ENCODE data around the gene IQGAP2.
"Not testable (repeated sequence)": the region's sequence is repeated elsewhere in the genome, so short reads cannot be mapped to it uniquely, and the experiment has no call there.

The IQGAP2 gene

GRCh38 chr5:76545184-76545583 lies 142.1 kb downstream of the IQGAP2 start:
- TF ChIP-seq CTCF (IDR thresholded peaks at IDR 0.05; ENCODE audit: borderline replicate concordance, insufficient read depth, low read depth, low read length), result no peak
- H3K4me3 ChIP-seq (ENCODE audit: low read depth, low read length), result no peak overlapping the region

GRCh38 chr5:76546497-76547102 lies 143.5 kb downstream of the IQGAP2 start:
- no peak for TF ChIP-seq CTCF (IDR thresholded peaks at IDR 0.05; ENCODE audit: borderline replicate concordance, insufficient read depth, low read depth, low read length)
- H3K4me3 ChIP-seq (ENCODE audit: low read depth, low read length), result no peak overlapping the region

- no peak for TF ChIP-seq CTCF (IDR thresholded peaks at IDR 0.05; ENCODE audit: borderline replicate concordance, insufficient read depth, low read depth, low read length)
- H3K4me3 ChIP-seq (ENCODE audit: low read depth, low read length), result no peak overlapping the region
Observed at GRCh38 chr5:76547242-76547890, 144.3 kb downstream of the IQGAP2 start.

- no peak for TF ChIP-seq CTCF (IDR thresholded peaks at IDR 0.05; ENCODE audit: borderline replicate concordance, insufficient read depth, low read depth, low read length)
- H3K4me3 ChIP-seq (ENCODE audit: low read depth, low read length), result no peak overlapping the region
Observed at GRCh38 chr5:76547891-76548524, 144.9 kb downstream of the IQGAP2 start.

- no peak overlapping the region for H3K4me3 ChIP-seq (ENCODE audit: low read depth, low read length)
- TF ChIP-seq CTCF (IDR thresholded peaks at IDR 0.05; ENCODE audit: borderline replicate concordance, insufficient read depth, low read depth, low read length), result no peak
Observed at GRCh38 chr5:76548525-76549229, 145.6 kb downstream of the IQGAP2 start.

GRCh38 chr5:76550881-76551280 lies 147.8 kb downstream of the IQGAP2 start:
- not testable (repeated sequence) for H3K4me3 ChIP-seq (ENCODE audit: low read depth, low read length)

GRCh38 chr5:76552546-76552945 lies 149.5 kb downstream of the IQGAP2 start:
- H3K4me3 ChIP-seq (ENCODE audit: low read depth, low read length), result no peak overlapping the region
- no peak for TF ChIP-seq CTCF (IDR thresholded peaks at IDR 0.05; ENCODE audit: borderline replicate concordance, insufficient read depth, low read depth, low read length)

Data from GM12875 (cell line).